Uterus (tissue), 4 donors: ENCODE results near the gene PPARGC1A. TPM values are rescaled to one million over a fixed set of nuclear protein-coding genes. Genes with fewer than 3 reads are reported as not detected.
A peak's percentile ranks its signal among the peaks of the same experiment; 100 is the strongest.

ENCODE experiments used
- DNase-seq, 2 donors: peaks; one replicate each; pipeline ENCODE4 v3.0.0-alpha.2; 2019 to 2020
- H3K27ac ChIP-seq, 2 donors: fragments of 200-600 bp; sonication (generic); 1 replicate in 1 of 2; 2 replicates in 1 of 2; pipeline ENCODE4 v1.5.1; 2016 to 2018
- H3K27me3 ChIP-seq, 2 donors: fragments of 200-600 bp; sonication (generic); one replicate each; pipeline ENCODE4 v1.5.1; 2018 to 2019; ENCODE audit warnings: control low read depth in 1 of 2
- H3K36me3 ChIP-seq, 2 donors: fragments of 200-600 bp; sonication (generic); one replicate each; pipeline ENCODE4 v1.5.1; 2019; ENCODE audit warnings: control low read depth in 1 of 2
- H3K4me1 ChIP-seq, 2 donors: fragments of 200-600 bp; sonication (generic); one replicate each; pipeline ENCODE4 v1.5.1; 2018 to 2019; ENCODE audit warnings: control low read depth in 1 of 2
- H3K4me3 ChIP-seq, 2 donors: fragments of 200-600 bp; sonication (generic); 1 replicate in 1 of 2; 2 replicates in 1 of 2; pipeline ENCODE4 v1.5.1; 2018 to 2019; ENCODE audit warnings: mild to moderate bottlenecking in 1 of 2
- H3K9me3 ChIP-seq, 2 donors: fragments of 200-600 bp; sonication (generic); one replicate each; pipeline ENCODE4 v1.5.1; 2019; ENCODE audit warnings: control low read depth in 1 of 2
- POLR2A ChIP-seq, 2 donors: fragments of 450-650 bp; IDR thresholded peaks; one replicate each; pipeline ENCODE4 v1.6.1; 2016; ENCODE audit warnings: antibody characterized with exemption in 2 of 2, mild to moderate bottlenecking in 1 of 2, moderate library complexity in 1 of 2
- intact Hi-C: fragments of 100-400 bp; cut with DNase I; formaldehyde crosslinking; loops from one replicate; pipeline ENCODE4 v1.15.1; 2023; ENCODE audit warnings: low total_unique reads
- total RNA-seq, 4 donors: library from RNA; depleted of rRNA in 3 of 4; stranded (reverse); fragments of >200 nt in 3 of 4; gene quantifications; one replicate each; pipeline versions ENCODE4 v1.1.0 to v1.2.4, GENCODE V29; 2014 to 2023
- TF ChIP-seq, protein P1 (sequence below), 4 experiments: fragments of 200-600 bp in 2 of 4; fragments of 450-650 bp in 2 of 4; sonication (generic) in 2 of 4; IDR thresholded peaks; one replicate each; pipeline ENCODE4 v1.5.1; 2016 to 2019; ENCODE audit warnings: antibody characterized with exemption in 4 of 4, mild to moderate bottlenecking in 2 of 4, moderate library complexity in 1 of 4
- donor health status: DM: yes; HTN: yes; CAD: no.

Gene PPARGC1A
- total RNA-seq, 4 donors from 2014 or later, result 1.5 to 6.0 (median 3.2) TPM

- intact Hi-C loops, result no loop called here
- no peak for DNase-seq
- H3K27ac ChIP-seq, result peak overlapping the region in 1 of 2 donors; percentile 63
- H3K4me3 ChIP-seq, result no peak overlapping the region
- no peaks in the 10 kb centered on the region for H3K9me3 ChIP-seq
- no peaks in the 10 kb centered on the region for H3K36me3 ChIP-seq
- H3K27me3 ChIP-seq, result no peaks in the 10 kb centered on the region
- TF ChIP-seq POLR2A (IDR thresholded peaks at IDR 0.05), result no peak
- TF ChIP-seq, protein P1, sequence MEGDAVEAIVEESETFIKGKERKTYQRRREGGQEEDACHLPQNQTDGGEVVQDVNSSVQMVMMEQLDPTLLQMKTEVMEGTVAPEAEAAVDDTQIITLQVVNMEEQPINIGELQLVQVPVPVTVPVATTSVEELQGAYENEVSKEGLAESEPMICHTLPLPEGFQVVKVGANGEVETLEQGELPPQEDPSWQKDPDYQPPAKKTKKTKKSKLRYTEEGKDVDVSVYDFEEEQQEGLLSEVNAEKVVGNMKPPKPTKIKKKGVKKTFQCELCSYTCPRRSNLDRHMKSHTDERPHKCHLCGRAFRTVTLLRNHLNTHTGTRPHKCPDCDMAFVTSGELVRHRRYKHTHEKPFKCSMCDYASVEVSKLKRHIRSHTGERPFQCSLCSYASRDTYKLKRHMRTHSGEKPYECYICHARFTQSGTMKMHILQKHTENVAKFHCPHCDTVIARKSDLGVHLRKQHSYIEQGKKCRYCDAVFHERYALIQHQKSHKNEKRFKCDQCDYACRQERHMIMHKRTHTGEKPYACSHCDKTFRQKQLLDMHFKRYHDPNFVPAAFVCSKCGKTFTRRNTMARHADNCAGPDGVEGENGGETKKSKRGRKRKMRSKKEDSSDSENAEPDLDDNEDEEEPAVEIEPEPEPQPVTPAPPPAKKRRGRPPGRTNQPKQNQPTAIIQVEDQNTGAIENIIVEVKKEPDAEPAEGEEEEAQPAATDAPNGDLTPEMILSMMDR (IDR thresholded peaks at IDR 0.05), result no peak
- H3K4me1 ChIP-seq, result no peaks in the 10 kb centered on the region
Observed at GRCh38 chr4:23878246-23878891, 11.5 kb downstream of the PPARGC1A start.

GRCh38 chr4:23877758-23878229 lies 12.1 kb downstream of the PPARGC1A start:
- TF ChIP-seq POLR2A (IDR thresholded peaks at IDR 0.05), result no peak
- TF ChIP-seq, protein P1 (IDR thresholded peaks at IDR 0.05), result no peak
- H3K4me1 ChIP-seq, result no peaks in the 10 kb centered on the region
- no peaks in the 10 kb centered on the region for H3K27me3 ChIP-seq

DNA sequence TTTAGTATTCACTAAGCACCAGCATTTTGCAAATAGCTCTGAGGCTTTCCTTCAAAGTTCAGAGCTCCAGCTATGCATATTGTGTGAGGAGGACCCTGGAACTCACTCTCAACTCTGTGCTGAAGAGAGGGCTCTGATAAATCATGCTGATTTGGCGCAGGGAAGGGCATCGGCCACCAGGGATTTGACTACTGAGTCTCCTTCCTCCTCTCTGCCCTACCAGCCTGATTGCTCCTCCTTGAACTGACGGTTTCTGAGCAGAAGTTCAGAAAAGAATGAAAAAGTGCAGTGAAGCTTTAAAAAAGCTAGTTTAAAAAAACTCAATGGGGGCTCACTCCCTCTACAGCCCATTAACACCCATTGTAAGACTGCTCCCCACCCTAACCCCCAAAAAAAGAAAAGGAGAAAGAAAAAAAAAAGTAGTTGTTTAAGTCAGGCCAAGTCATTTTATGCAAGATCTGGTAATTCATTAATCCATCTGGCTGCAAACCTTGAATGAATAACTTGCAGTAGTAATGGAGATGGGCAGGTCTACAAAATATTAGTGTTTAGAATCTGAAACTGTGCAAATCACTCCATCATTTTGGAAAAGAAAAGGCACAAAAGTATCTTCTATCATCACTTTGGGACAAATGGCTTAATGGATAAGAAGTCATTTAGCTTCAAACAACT lies 13.3 kb downstream of the PPARGC1A start:
- Histone ChIP-seq H3K9me3 (no peaks in the 10 kb centered on the region), H3K4me3 (no peak overlapping the region), H3K27ac (no peak overlapping the region), H3K36me3 (no peaks in the 10 kb centered on the region), H3K27me3 (no peaks in the 10 kb centered on the region), H3K4me1 (no peaks in the 10 kb centered on the region)
- TF ChIP-seq POLR2A (IDR thresholded peaks at IDR 0.05), result no peak
- TF ChIP-seq, protein P1 (IDR thresholded peaks at IDR 0.05), result no peak
- DNase-seq, result no peak
- intact Hi-C loops, result no loop called here

More at GRCh38 chr4:23877758-23878229, 12.1 kb downstream of the PPARGC1A start:
- peak overlapping the region in 1 of 2 donors; percentile 63 for H3K27ac ChIP-seq
- H3K36me3 ChIP-seq, result no peaks in the 10 kb centered on the region
- peak in 1 of 2 donors; percentile 36 for DNase-seq
- H3K4me3 ChIP-seq, result no peak overlapping the region
- intact Hi-C loops, result no loop called here
- H3K9me3 ChIP-seq, result no peaks in the 10 kb centered on the region

DNA sequence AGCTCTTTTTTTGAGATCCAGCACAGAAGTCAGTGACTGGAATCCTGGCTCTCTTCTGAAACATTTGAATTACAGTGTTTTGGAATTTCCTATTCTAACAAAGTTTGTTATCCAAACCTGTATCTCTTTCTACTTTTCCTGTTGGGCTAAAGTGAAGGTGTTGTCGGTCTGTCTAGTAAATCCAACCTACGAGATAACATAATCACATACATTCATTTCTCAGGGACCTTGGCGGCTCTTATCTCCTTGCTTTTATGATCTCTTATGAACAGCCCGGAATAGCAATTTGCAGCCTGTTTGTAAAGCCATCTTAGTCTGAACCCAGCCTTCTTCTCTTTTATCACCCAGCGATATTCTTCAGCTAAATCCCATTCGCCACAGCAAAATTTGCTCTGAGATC lies 14.5 kb downstream of the PPARGC1A start:
- no peak overlapping the region for H3K27ac ChIP-seq
- H3K4me3 ChIP-seq, result no peak overlapping the region
- no peaks in the 10 kb centered on the region for H3K27me3 ChIP-seq
- H3K9me3 ChIP-seq, result no peaks in the 10 kb centered on the region
- H3K4me1 ChIP-seq, result no peaks in the 10 kb centered on the region
- H3K36me3 ChIP-seq, result no peaks in the 10 kb centered on the region
- intact Hi-C loops, result no loop called here
- no peak for DNase-seq
- TF ChIP-seq, protein P1 (IDR thresholded peaks at IDR 0.05), result no peak
- TF ChIP-seq POLR2A (IDR thresholded peaks at IDR 0.05), result no peak

DNA sequence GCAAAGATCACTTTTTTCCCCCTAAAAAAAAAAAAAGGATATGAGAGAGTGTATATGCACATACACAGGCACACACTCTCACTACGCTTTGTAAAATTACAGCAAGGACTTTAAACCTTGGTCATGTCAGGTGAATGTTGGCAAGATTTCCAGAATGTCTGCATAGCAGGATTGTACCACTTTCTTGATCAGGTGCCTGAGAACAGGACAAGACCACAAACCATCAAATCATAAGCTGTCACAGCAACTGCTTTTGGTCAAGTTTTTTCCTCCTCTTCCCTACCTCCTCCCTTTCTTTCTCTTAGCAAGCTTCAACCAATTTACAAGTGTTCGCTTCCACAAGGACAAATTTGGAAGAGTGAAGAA lies 15.3 kb downstream of the PPARGC1A start:
- intact Hi-C loops, result no loop called here
- no peaks in the 10 kb centered on the region for H3K27me3 ChIP-seq

More for the DNA sequence above, 15.3 kb downstream of the PPARGC1A start:
- H3K9me3 ChIP-seq, result no peaks in the 10 kb centered on the region
- H3K4me3 ChIP-seq, result no peak overlapping the region
- TF ChIP-seq, protein P1 (IDR thresholded peaks at IDR 0.05), result no peak
- TF ChIP-seq POLR2A (IDR thresholded peaks at IDR 0.05), result no peak
- no peaks in the 10 kb centered on the region for H3K4me1 ChIP-seq
- H3K36me3 ChIP-seq, result no peaks in the 10 kb centered on the region
- no peak for DNase-seq
- no peak overlapping the region for H3K27ac ChIP-seq
